Smooth muscle cell (in vitro differentiated cells): Measurements from ENCODE around the gene SLC29A2. TPM values are rescaled to one million over a fixed set of nuclear protein-coding genes. Genes with fewer than 3 reads are reported as not detected.

Source experiments
- DNase-seq: peaks from one replicate; lab custom pipeline; 2025; ENCODE audit not compliant: unreplicated experiment; lab: John Stamatoyannopoulos, UW
- H2AFZ ChIP-seq: fragments of 200-600 bp; sonication (generic); 2 replicates; pipeline ENCODE4 v1.6.0; 2016; ENCODE audit warnings: antibody characterized with exemption, low read depth, mild to moderate bottlenecking
- H3F3A ChIP-seq: fragments of 200-600 bp; sonication (generic); 2 replicates; pipeline ENCODE4 v1.6.0; 2017; ENCODE audit warnings: antibody characterized with exemption, low read depth
- H3K27ac ChIP-seq: fragments of 200-600 bp; sonication (generic); 2 replicates; pipeline ENCODE4 v1.5.1; 2016; ENCODE audit warnings: low read depth, mild to moderate bottlenecking
- H3K27me3 ChIP-seq: fragments of 200-600 bp; sonication (generic); 2 replicates; pipeline ENCODE4 v1.6.1; 2016; ENCODE audit warnings: low read depth, mild to moderate bottlenecking
- H3K36me3 ChIP-seq: fragments of 200-600 bp; sonication (generic); 2 replicates; pipeline ENCODE4 v1.5.1; 2016; ENCODE audit warnings: low read depth
- H3K4me1 ChIP-seq: fragments of 200-600 bp; sonication (generic); 2 replicates; pipeline ENCODE4 v1.5.1; 2016; ENCODE audit warnings: low read depth
- H3K4me2 ChIP-seq: fragments of 200-600 bp; sonication (generic); 2 replicates; pipeline ENCODE4 v1.6.0; 2016; ENCODE audit warnings: mild to moderate bottlenecking
- H3K4me3 ChIP-seq: fragments of 200-600 bp; sonication (generic); 2 replicates; pipeline ENCODE4 v1.5.1; 2016; ENCODE audit warnings: mild to moderate bottlenecking
- H3K79me2 ChIP-seq: fragments of 200-600 bp; sonication (generic); 2 replicates; pipeline ENCODE4 v1.6.0; 2016; ENCODE audit warnings: low read depth, mild to moderate bottlenecking
- H3K9ac ChIP-seq: fragments of 200-600 bp; sonication (generic); 2 replicates; pipeline ENCODE4 v1.6.0; 2016; ENCODE audit warnings: low read depth
- H3K9me3 ChIP-seq: fragments of 200-600 bp; sonication (generic); replicated peaks from 2 replicates; pipeline ENCODE4 v1.5.1; 2016; ENCODE audit warnings: low read depth
- H4K20me1 ChIP-seq: fragments of 200-600 bp; sonication (generic); 2 replicates; pipeline ENCODE4 v1.6.0; 2016; ENCODE audit warnings: low read depth
- CTCF ChIP-seq: fragments of 200-600 bp; sonication (generic); IDR thresholded peaks from 2 replicates; pipeline ENCODE4 v1.5.1; 2017; ENCODE audit warnings: borderline replicate concordance, mild to moderate bottlenecking, antibody characterized with exemption; ENCODE audit not compliant: insufficient read depth, poor library complexity, severe bottlenecking
- WGBS: methylation state at CpG from one replicate; pipeline ENCODE4 v1.1.7; 2016; ENCODE audit warnings: low lambda C conversion rate; 5-methylcytosine and 5-hydroxymethylcytosine counted together
- polyA plus RNA-seq: library from polyadenylated mRNA; unstranded; fragments of >200 nt; fragmentation: Nextera tagmentation; extraction: Ambion mirVana; gene quantifications from 2 replicates; pipeline ENCODE4 v1.2.1, GENCODE V29; 2016
- total RNA-seq: library from RNA; depleted of rRNA; stranded (reverse); fragments of >200 nt; gene quantifications from 2 replicates; pipeline ENCODE4 v1.2.3, GENCODE V29; 2014

SLC29A2 gene
- total and polyA plus RNA-seq, 2 experiments from 2014 or later = 3.5 to 8.8 TPM

DNA sequence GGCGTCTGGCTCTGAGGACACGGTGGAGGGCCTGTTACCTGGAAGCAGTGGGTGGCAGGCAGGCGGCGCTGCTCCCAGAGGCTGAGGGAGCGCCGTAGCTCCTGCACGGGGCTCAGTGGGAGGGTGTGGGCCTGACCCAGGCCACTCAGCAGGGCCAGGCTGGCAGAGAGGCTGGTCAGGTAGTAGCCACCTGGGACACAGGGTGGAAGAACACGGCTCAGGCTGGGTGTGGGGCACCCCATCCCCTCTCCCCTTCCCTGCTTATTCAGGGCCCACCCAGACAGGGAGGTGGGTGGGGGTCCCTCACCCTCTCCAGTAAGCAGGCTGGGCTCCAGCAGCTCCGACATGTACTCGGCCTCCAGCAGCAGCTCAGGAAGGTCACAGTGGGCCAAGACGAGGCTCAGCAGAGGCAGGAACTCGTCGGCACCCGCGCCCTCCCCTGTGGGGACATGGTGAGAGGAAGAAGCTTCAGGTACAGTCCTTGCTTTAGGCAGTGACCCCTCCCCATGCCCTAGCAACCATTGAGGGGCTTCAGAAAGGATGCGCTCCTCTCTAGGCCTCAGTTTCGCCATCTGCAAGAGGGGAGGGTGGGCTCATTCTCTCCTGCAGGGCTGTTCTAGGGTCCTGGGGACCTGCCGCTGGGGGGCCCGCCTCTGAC lies 38.2 kb downstream of the SLC29A2 start:
- Histone ChIP-seq H2AFZ (no peak overlapping the region), H3K4me3 (no peak overlapping the region), H3K79me2 (peaks cover 9% of the 10 kb centered on the region), H3K4me1 (peaks cover 16% of the 10 kb centered on the region), H3K9me3 (no peaks in the 10 kb centered on the region), H3K36me3 (no peaks in the 10 kb centered on the region), H3F3A (peaks cover 12% of the 10 kb centered on the region), H3K27ac (no peak overlapping the region), H4K20me1 (peaks cover 4% of the 10 kb centered on the region), H3K4me2 (no peak overlapping the region), H3K9ac (no peak overlapping the region), H3K27me3 (no peaks in the 10 kb centered on the region)
- WGBS = 98% methylated on average over 19 of the region's 19 CpGs
- DNase-seq = no peak
- no peak for TF ChIP-seq CTCF

- Histone ChIP-seq H2AFZ (no peak overlapping the region), H3K4me2 (no peak overlapping the region), H3K9ac (no peak overlapping the region), H3K79me2 (peaks cover 9% of the 10 kb centered on the region), H3K9me3 (no peaks in the 10 kb centered on the region), H3K27me3 (no peaks in the 10 kb centered on the region), H3K36me3 (no peaks in the 10 kb centered on the region), H3K27ac (no peak overlapping the region), H3F3A (peaks cover 7% of the 10 kb centered on the region), H3K4me1 (peaks cover 17% of the 10 kb centered on the region), H4K20me1 (peaks cover 4% of the 10 kb centered on the region), H3K4me3 (no peak overlapping the region)
- no peak for TF ChIP-seq CTCF
- no peak for DNase-seq
- 90% methylated on average over 18 of the region's 18 CpGs for WGBS
Measured at GRCh38 chr11:66332371-66333219, 39.0 kb downstream of the SLC29A2 start.

DNA sequence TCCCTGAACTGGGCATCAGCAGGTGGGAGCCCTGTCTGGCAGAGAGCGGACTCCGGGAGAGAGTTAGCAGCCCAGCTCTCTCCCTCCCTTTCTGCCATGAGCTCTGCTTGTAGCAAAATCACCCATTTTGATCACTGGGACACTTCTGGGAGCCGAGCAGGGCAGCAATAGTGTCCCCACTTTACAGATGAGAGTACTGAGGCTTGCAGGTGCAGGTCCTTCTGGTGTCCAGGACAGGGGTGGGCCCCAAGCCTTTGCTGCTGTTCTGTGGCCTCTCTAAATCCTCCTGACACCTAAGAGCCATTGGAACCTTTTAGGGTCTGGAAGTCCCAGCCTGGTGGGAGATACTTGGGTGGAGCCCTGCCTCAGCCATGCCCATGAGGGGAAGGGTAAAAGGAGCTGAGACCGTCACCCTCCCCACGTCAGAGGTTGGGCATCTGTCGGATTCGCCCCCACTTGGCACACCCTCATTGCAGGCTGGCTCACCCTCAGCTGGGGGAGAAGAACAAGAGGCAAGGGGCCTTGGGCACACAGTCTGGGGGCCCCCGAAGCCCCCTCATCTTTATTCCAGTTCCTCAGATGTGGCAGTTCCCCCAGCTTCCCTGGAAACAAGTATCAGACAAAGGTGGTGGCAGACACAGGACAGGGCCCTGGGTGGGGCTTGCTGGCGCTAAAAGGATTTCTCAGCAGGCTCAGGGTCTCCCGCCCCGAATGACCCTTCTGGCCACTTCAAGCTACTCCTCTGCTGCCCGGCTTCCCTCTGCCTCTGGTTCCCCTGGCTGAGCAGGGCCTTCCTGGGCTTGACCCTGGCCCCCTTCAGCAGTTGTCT lies 39.8 kb downstream of the SLC29A2 start:
- H3F3A ChIP-seq = peaks cover 3% of the 10 kb centered on the region
- no peak overlapping the region for H3K4me2 ChIP-seq
- peaks cover 9% of the 10 kb centered on the region for H3K79me2 ChIP-seq
- no peaks in the 10 kb centered on the region for H3K9me3 ChIP-seq
- DNase-seq = no peak
- no peak for TF ChIP-seq CTCF
- H3K9ac ChIP-seq = no peak overlapping the region
- WGBS = 98% methylated on average over 12 of the region's 12 CpGs
- no peaks in the 10 kb centered on the region for H3K27me3 ChIP-seq
- peaks cover 25% of the 10 kb centered on the region for H3K4me1 ChIP-seq
- H3K4me3 ChIP-seq = no peak overlapping the region
- no peaks in the 10 kb centered on the region for H3K36me3 ChIP-seq
- no peak overlapping the region for H2AFZ ChIP-seq
- no peaks in the 10 kb centered on the region for H4K20me1 ChIP-seq
- H3K27ac ChIP-seq = no peak overlapping the region
